CD4-positive, alpha-beta T cell treated with Interferon alpha-2 for 1 hour (primary cell): ENCODE measurements around the gene USP6NL.

ENCODE experiments used
- DNase-seq, 2 donors: peaks; one replicate each; pipeline ENCODE4 v3.0.0-alpha.2; 2020 to 2022

The USP6NL gene

DNA sequence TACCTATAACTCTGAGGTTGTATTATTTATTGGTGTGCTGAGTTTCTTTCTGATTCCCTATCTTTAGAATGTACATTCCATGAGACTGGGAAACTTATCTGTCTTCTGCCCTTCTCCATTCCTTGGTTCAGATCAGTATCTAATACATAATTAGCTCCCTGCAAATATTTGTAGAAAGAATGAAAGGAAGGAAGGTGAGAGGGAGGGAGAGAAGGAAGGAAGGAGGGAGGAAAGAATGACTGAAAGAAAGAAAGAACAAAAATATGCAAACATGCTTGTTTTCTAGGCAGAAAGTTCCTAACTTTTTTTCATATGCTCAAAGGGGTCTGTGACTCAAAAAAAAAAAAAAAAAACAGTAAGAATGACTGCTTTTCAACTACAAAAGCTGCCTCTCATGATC lies 3.9 kb upstream of the USP6NL start:
- no peak for DNase-seq

DNA sequence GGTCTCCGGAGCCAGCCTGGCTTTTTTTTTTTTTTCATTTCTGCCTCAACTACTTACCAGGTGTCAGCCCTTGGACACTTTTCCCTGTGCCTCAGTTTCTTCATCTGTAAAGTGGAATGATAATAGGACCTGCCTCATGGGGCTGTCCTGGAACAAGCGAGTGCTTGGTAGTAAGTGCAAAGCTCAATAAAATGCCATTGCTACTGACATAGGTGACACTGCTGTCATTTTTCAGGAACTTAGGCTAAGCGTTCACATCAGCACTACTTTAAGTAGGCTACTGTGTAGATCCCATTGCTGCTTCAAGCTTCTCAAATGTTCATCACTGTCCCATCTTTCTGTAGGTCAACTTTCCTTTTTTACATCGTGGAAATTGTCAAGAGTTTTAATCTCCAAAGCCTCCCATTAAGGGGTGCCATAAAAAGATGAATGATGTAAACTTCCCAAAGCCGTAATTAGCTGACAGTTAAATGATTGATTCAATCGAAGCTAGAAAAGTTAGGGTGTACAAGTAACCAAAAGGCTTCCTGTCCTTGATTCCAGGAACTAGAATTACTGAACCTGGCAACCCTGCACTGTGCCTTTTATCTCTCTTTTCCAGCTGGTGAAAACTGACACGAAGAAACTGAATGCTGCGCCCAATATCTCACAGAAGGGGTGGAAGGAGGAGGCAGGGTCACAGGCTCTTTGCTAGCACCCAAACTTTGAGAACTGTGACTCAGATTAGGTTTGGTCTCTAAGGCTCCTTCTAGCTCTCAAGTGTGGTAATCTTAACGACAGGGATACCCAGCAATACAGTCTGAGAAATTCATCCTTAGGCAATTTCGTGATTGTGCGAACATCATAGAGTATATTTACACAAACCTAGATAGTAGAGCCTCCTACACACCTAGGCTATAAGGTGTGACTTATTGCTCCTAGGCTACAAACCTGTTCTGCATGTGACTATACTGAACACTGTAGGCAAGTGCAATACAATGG lies 861 bp upstream of the USP6NL start:
- no peak for DNase-seq

DNA sequence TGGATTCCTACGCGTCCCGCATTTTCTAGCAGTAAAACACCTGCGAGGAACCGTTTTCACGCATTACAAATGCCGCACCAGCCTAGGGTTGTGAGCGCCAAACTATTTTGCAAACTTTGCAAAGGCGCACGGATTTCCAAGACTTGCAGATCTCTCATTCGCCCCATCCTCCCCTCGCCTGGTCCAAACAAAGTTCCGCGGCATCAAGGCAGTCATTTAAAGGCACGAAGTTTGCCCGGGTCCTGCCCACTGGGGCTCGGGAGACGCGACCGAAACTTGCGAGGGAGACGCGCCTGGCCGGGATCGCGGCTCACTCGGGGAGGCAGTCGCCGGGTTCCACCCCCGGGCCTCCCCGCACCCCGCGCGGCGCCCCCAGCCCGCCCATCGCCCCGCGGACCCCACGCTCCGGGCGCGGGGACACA lies 613 bp downstream of the USP6NL start:
- DNase-seq, result no peak

- no peak for DNase-seq
These were observed 1.2 kb downstream of the USP6NL start for GRCh38 chr10:11610166-11610825.

- no peak for DNase-seq
These were observed 1.9 kb downstream of the USP6NL start for GRCh38 chr10:11609492-11610093.

- no peak for DNase-seq
These were observed 2.4 kb downstream of the USP6NL start for GRCh38 chr10:11609052-11609451.

DNA sequence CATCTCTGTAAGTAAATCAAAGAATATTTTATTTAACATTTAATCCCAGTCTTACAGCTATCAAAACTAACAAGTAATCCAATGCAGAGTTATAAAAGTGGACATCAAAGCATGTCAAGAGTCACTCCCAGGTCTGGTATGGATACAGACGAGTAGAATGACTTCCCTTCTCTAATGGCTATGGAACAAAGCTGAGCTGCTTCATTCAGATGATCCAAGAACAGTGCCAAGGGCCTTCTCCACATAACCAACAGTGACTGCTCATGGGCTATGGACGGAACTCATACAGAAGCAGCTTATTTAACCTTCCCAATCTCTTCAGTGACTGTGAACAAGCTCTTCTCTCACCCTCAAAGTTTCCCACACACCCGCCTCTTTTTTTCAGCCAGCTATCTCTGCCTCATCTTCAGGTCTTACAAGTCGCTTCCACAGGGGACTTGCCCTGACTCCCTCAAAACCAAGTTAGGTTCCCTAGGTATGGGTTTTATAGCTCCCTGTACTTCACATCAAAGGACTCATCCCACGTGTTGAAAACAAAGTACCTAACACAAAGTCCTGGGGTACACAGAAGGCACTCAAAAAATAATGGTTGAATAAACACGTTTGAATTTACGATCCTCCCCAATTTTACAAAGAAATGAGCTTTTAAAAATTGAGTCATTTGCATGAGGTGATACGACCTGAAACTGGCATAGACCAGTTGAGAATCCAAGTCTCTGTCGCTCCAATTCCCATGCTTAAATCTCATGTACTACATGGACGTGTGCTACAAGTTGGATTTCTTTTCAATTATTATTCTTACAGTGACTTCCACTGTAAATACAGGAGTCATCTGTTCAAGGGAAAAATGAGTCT lies 3.1 kb downstream of the USP6NL start:
- no peak for DNase-seq

- DNase-seq, result no peak
These were observed 5.5 kb downstream of the USP6NL start for GRCh38 chr10:11605807-11606408.

- no peak for DNase-seq
These were observed 6.4 kb downstream of the USP6NL start for GRCh38 chr10:11604865-11605650.

- no peak for DNase-seq
These were observed 7.7 kb downstream of the USP6NL start for GRCh38 chr10:11603741-11604140.

- DNase-seq, result no peak
These were observed 8.4 kb downstream of the USP6NL start for GRCh38 chr10:11602919-11603523.

GRCh38 chr10:11602358-11602757 lies 9.1 kb downstream of the USP6NL start:
- no peak for DNase-seq

DNA sequence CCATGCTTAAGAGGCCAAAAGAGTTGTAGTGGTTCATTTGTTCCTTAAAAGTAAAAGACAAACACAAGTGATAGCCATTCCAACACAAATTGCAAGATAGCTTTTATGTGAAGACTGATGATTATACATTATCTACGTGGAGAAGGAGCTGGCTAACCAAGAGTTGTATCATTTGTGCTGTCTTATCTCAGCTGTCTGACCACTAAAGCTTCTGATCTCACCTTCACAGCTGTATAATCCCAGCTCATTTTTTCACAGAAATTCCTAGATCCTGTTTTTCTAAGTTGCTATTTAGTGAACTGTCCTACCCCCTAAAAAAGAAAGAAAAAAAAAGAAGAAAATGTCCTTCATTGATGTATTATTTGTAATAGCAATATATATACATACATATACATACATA lies 9.8 kb downstream of the USP6NL start:
- no peak for DNase-seq

GRCh38 chr10:11600280-11600679 lies 11.2 kb downstream of the USP6NL start:
- DNase-seq, result no peak

DNA sequence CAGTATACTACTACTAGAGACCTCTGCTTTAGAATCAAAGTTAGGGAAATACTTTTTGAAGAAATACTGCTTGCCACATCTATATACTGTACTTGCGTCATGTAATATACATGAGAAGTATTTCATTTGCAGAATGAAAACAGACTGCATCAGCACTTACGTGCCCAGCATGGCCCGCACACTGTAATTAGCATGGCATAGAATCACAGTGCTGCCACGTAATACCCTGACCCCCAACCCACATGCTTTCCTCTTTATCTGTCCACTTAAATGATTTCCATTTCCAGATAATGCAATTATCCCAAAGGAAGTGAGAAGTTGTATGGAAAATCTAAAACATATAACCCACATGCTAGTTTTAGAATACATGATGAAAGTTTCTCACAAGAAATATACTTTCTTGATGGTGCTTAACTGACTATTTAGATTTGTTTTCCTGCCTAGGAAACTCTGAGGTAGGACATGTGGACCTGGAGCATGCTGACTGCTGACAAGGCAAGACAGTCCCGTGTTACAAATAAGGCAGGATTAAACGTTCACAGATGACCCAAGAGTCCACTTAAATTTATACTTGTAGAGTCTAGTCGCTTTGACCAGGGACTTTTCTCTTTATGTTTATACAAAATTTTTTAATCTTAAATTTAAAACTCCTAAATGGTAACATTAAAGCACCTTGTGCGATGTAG lies 12.6 kb downstream of the USP6NL start:
- no peak for DNase-seq

DNA sequence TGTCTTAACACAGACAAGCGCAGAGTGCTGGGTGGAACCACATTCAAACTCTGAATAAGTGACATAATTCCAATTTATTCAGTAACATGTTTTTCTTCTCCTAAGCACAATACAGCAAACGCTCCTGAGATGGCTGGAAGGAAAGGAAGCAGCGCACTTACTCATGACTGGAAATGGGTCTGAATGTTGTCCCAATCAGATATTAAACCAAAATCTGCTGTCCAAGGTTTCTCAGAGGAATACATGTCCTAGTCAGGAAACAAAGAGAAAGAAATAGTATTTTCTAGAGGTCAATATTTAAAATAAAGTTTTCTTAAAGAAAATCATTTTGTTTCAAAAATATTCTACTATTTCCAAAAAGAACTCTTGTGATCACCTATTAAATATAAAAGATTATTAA lies 14.0 kb downstream of the USP6NL start:
- DNase-seq, result no peak

- no peak for DNase-seq
These were observed 16.1 kb downstream of the USP6NL start for GRCh38 chr10:11595395-11595692.

- no peak for DNase-seq
These were observed 16.7 kb downstream of the USP6NL start for GRCh38 chr10:11594589-11595394.

DNA sequence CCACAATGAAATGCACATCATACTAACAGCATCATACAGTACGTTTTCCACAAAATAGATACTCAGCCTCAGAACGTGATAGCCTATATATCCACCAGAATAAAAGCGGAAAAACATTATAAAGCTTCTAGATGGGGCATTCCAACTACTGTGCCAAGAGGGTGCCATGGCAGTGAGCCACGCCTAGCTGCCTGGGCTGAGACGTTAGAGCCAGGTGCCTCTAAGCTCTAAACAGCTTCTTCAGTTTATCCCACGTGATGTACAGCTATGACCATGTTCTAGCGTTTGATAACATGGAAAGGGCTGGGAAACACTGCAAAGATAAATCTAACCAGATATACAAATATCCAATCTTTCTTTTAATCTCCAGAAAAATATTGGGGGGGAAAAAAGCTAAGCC lies 17.8 kb downstream of the USP6NL start:
- no peak for DNase-seq

- no peak for DNase-seq
These were observed 21.7 kb downstream of the USP6NL start for GRCh38 chr10:11589738-11590137.
